Breast epithelium (tissue), 3 donors: ENCODE results near the gene PKD1.
"Not testable (repeated sequence)": the region's sequence is repeated elsewhere in the genome, so short reads cannot be mapped to it uniquely, and the experiment has no call there.

Experiments
- CTCF ChIP-seq, 3 donors: fragments of 450-650 bp; IDR thresholded peaks; one replicate each; pipeline ENCODE4 v1.5.1; 2016 to 2017; ENCODE audit warnings: antibody characterized with exemption in 3 of 3, mild to moderate bottlenecking in 3 of 3, moderate library complexity in 3 of 3
- POLR2A ChIP-seq: fragments of 450-650 bp; IDR thresholded peaks from one replicate; pipeline ENCODE4 v1.6.1; 2016; ENCODE audit warnings: antibody characterized with exemption, mild to moderate bottlenecking, moderate library complexity

GRCh38 chr16:2126161-2126743 is 9.4 kb downstream of the PKD1 start:
- not testable (repeated sequence) for TF ChIP-seq CTCF (IDR thresholded peaks at IDR 0.05); POLR2A
